ENCODE data around the gene TMEM254.
"Not testable (repeated sequence)": the region's sequence is repeated elsewhere in the genome, so short reads cannot be mapped to it uniquely, and the experiment has no call there.

TMEM254 gene

GRCh38 chr10:80132299-80133139 is 54.1 kb downstream of the TMEM254 start, which contains the start of gene PLAC9:
PLAC9 (plus strand) TSS chr10:80132730; CDS start chr10:80132763, 33 bp downstream.
- peak in 1 of 51 donors; percentile 12 for DNase-seq

GRCh38 chr10:80133206-80133605 is 54.7 kb downstream of the TMEM254 start:
- DNase-seq, result no peak

GRCh38 chr10:80133687-80134086 is 55.2 kb downstream of the TMEM254 start:
- not testable (repeated sequence) for DNase-seq

- DNase-seq, result no peak
Measured at GRCh38 chr10:80136134-80136571, 57.7 kb downstream of the TMEM254 start.

GRCh38 chr10:80137031-80137862 is 58.8 kb downstream of the TMEM254 start:
- no peak for DNase-seq

GRCh38 chr10:80137920-80138319 is 59.5 kb downstream of the TMEM254 start:
- DNase-seq, result no peak

GRCh38 chr10:80139265-80139664 is 60.8 kb downstream of the TMEM254 start:
- DNase-seq, result no peak

GRCh38 chr10:80140251-80140650 is 61.8 kb downstream of the TMEM254 start:
- no peak for DNase-seq

GRCh38 chr10:80141696-80142460 is 63.4 kb downstream of the TMEM254 start:
- no peak for DNase-seq
